H1 (cell line): ENCODE data around the gene NKAIN4. TPM values are rescaled to one million over a fixed set of nuclear protein-coding genes. Genes with fewer than 3 reads are reported as not detected.

Experiments
- ATF2 ChIP-seq: IDR thresholded peaks from 2 replicates; pipeline ENCODE4 v1.6.1; 2012; ENCODE audit warnings: low read length, inconsistent platforms
- EZH2 ChIP-seq: fragments of 200-600 bp; sonication (generic); IDR thresholded peaks from 2 replicates; pipeline ENCODE4 v1.7.1; 2012; ENCODE audit warnings: low read depth, mild to moderate bottlenecking, moderate library complexity, low read length, inconsistent platforms; ENCODE audit not compliant: severe bottlenecking
- GABPA ChIP-seq: IDR thresholded peaks from 2 replicates; pipeline ENCODE4 v1.6.1; 2011; ENCODE audit warnings: mild to moderate bottlenecking, low read length, moderate library complexity, borderline replicate concordance; ENCODE audit not compliant: insufficient read depth
- KDM1A ChIP-seq: fragments of 200-600, 300-600 bp; sonication (generic); IDR thresholded peaks from 2 replicates; pipeline ENCODE4 v1.7.1; 2016; ENCODE audit warnings: mild to moderate bottlenecking, low read length, borderline replicate concordance
- KDM4A ChIP-seq: IDR thresholded peaks from one replicate; pipeline ENCODE4 v1.7.1; 2012; ENCODE audit warnings: low read depth, mild to moderate bottlenecking, moderate library complexity, low read length, inconsistent platforms; ENCODE audit not compliant: severe bottlenecking
- POLR2AphosphoS5 ChIP-seq: IDR thresholded peaks from 2 replicates; pipeline ENCODE4 v1.6.1; 2011; ENCODE audit warnings: low read depth, low read length
- SAP30 ChIP-seq: fragments of 300-600 bp; sonication (generic); IDR thresholded peaks from 2 replicates; pipeline ENCODE4 v1.7.1; 2012; ENCODE audit warnings: low read length, moderate library complexity, mild to moderate bottlenecking, inconsistent platforms; ENCODE audit not compliant: insufficient read depth, insufficient replicate concordance
- SIX5 ChIP-seq: IDR thresholded peaks from 2 replicates; pipeline ENCODE4 v1.6.1; 2011; ENCODE audit warnings: mild to moderate bottlenecking, low read depth, low read length
- polyA plus RNA-seq, 7 experiments: library from polyadenylated mRNA; depleted of rRNA in 3 of 7; stranded (reverse) in 5 of 7; unstranded in 2 of 7; fragments of >200 nt in 5 of 7; fragments of 200-250 nt in 2 of 7; gene quantifications; 1 replicate in 5 of 7; 2 replicates in 1 of 7; 4 replicates in 1 of 7; pipeline versions ENCODE4 v1.2.1 to v1.2.3, GENCODE V29; 2011 to 2013; ENCODE audit warnings: missing spikeins in 2 of 7, mixed read lengths in 2 of 7
- total RNA-seq: library from RNA; stranded (reverse); fragmentation: NEBNext Ultra II Directional; extraction: Animal tissue kit (Norgen Biotek cat#: 25700); gene quantifications from 2 replicates; pipeline ENCODE4 v1.2.1, GENCODE V29; 2021

Gene NKAIN4
- total and polyA plus RNA-seq, 2 of the 8 experiments (the other 6 are each of a cell fraction or from before 2014, with no cell fraction given), result 6.9 to 17.0 TPM

GRCh38 chr20:63254606-63255384 lies 532 bp upstream of the NKAIN4 start (continued):
- TF ChIP-seq EZH2, result peak; percentile 42
- TF ChIP-seq KDM1A, result 0 out of 2 replicates have a peak, but pooled peaks have one; percentile 11
- TF ChIP-seq GABPA, result peak; percentile 56; the same call in 1 of the 2 replicates
- no peak for TF ChIP-seq SIX5
- TF ChIP-seq ATF2, result no peak
- peak; percentile 85 for TF ChIP-seq KDM4A
- no peak for TF ChIP-seq SAP30
- no peak for TF ChIP-seq POLR2AphosphoS5
